Measurements from ENCODE around the gene MED25.

MED25 gene

GRCh38 chr19:49875177-49875576, 57.1 kb downstream of the MED25 start:
- Histone ChIP-seq H3K4me2 (peak overlapping the region; percentile 81), H3K79me2 (ENCODE audit: insufficient read depth, low read depth) (peaks cover 23% of the 10 kb centered on the region), H3K27ac (peak overlapping the region; percentile 94; the same call in 1 of the 2 replicates), H2AFZ (ENCODE audit: low read depth) (no peak overlapping the region), H3K4me1 (ENCODE audit: low read depth, poor library complexity, severe bottlenecking) (peaks cover 28% of the 10 kb centered on the region), H3K9ac (peak overlapping the region; percentile 94; the same call in 1 of the 2 replicates), H3K36me3 (ENCODE audit: insufficient read depth) (no peaks in the 10 kb centered on the region), H3K27me3 (ENCODE audit: insufficient read depth, low read depth) (no peaks in the 10 kb centered on the region), H3K4me3 (IDR thresholded peaks at IDR 0.05; ENCODE audit: insufficient read depth, low read depth, low read length) (no peak overlapping the region), H4K20me1 (ENCODE audit: insufficient read depth) (no peaks in the 10 kb centered on the region)
- TF ChIP-seq CTCF (conservative IDR thresholded peaks at IDR 0.05; ENCODE audit: low read depth, low read length): no peak

GRCh38 chr19:49875857-49876421, 57.9 kb downstream of the MED25 start:
- H2AFZ ChIP-seq (ENCODE audit: low read depth): peak overlapping the region; percentile 67

GRCh38 chr19:49876422-49877019, 58.4 kb downstream of the MED25 start:
- peak overlapping the region; percentile 94 for H3K27ac ChIP-seq
- H3K4me1 ChIP-seq (ENCODE audit: low read depth, poor library complexity, severe bottlenecking): peaks cover 20% of the 10 kb centered on the region
- H2AFZ ChIP-seq (ENCODE audit: low read depth): peak overlapping the region; percentile 67
- peak overlapping the region; percentile 94 for H3K9ac ChIP-seq
- H3K36me3 ChIP-seq (ENCODE audit: insufficient read depth): no peaks in the 10 kb centered on the region
- TF ChIP-seq CTCF (conservative IDR thresholded peaks at IDR 0.05; ENCODE audit: low read depth, low read length): no peak
- no peak overlapping the region for H3K4me3 ChIP-seq (IDR thresholded peaks at IDR 0.05; ENCODE audit: insufficient read depth, low read depth, low read length)
- peak overlapping the region; percentile 81 for H3K4me2 ChIP-seq
- no peaks in the 10 kb centered on the region for H4K20me1 ChIP-seq (ENCODE audit: insufficient read depth)
- peaks cover 23% of the 10 kb centered on the region for H3K79me2 ChIP-seq (ENCODE audit: insufficient read depth, low read depth)
- no peaks in the 10 kb centered on the region for H3K27me3 ChIP-seq (ENCODE audit: insufficient read depth, low read depth)

More at GRCh38 chr19:49875857-49876421, 57.9 kb downstream of the MED25 start:
- Histone ChIP-seq H4K20me1 (ENCODE audit: insufficient read depth) (no peaks in the 10 kb centered on the region), H3K9ac (peak overlapping the region; percentile 94), H3K27ac (peak overlapping the region; percentile 94), H3K27me3 (ENCODE audit: insufficient read depth, low read depth) (no peaks in the 10 kb centered on the region), H3K79me2 (ENCODE audit: insufficient read depth, low read depth) (peaks cover 23% of the 10 kb centered on the region), H3K4me1 (ENCODE audit: low read depth, poor library complexity, severe bottlenecking) (peaks cover 21% of the 10 kb centered on the region), H3K4me2 (peak overlapping the region; percentile 81), H3K36me3 (ENCODE audit: insufficient read depth) (no peaks in the 10 kb centered on the region), H3K4me3 (IDR thresholded peaks at IDR 0.05; ENCODE audit: insufficient read depth, low read depth, low read length) (no peak overlapping the region)
- TF ChIP-seq CTCF (conservative IDR thresholded peaks at IDR 0.05; ENCODE audit: low read depth, low read length): no peak

GRCh38 chr19:49877020-49877878, 59.2 kb downstream of the MED25 start, which contains the start of the genes AKT1S1 and TBC1D17:
AKT1S1 (minus strand) TSS chr19:49877355; CDS start chr19:49873295, 4,060 bp downstream.
TBC1D17 (plus strand) TSS chr19:49877702; CDS start chr19:49877724, 22 bp downstream.
- Histone ChIP-seq H2AFZ (ENCODE audit: low read depth) (peak within 1 kb of the TSS; percentile 75), H3K36me3 (ENCODE audit: insufficient read depth) (no peaks in the 10 kb centered on the region), H3K4me2 (peak within 1 kb of the TSS; percentile 88), H3K27me3 (ENCODE audit: insufficient read depth, low read depth) (no peaks in the 10 kb centered on the region), H4K20me1 (ENCODE audit: insufficient read depth) (no peaks in the 10 kb centered on the region), H3K79me2 (ENCODE audit: insufficient read depth, low read depth) (peaks cover 23% of the 10 kb centered on the region), H3K9ac (peak within 1 kb of the TSS; percentile 94), H3K27ac (peak within 1 kb of the TSS; percentile 94), H3K4me3 (IDR thresholded peaks at IDR 0.05; ENCODE audit: insufficient read depth, low read depth, low read length) (no peak within 1 kb of the TSS), H3K4me1 (ENCODE audit: low read depth, poor library complexity, severe bottlenecking) (peaks cover 20% of the 10 kb centered on the region)
- TF ChIP-seq CTCF (conservative IDR thresholded peaks at IDR 0.05; ENCODE audit: low read depth, low read length): no peak
